Measurements from ENCODE around the gene CDK17. TPM values are rescaled to one million over a fixed set of nuclear protein-coding genes. Genes with fewer than 3 reads are reported as not detected.

CDK17 gene
- total and polyA plus RNA-seq, 2 of the 8 experiments (the other 6 are each of a cell fraction or from before 2014, with no cell fraction given), result 5.8 to 20.0 TPM

GRCh38 chr12:96271469-96272199, 128.6 kb downstream of the CDK17 start:
- POLR2A ChIA-PET (ENCODE audit: partially characterized antibody), result interaction anchor here (1.7 kb wide), 1 partner anchor 16 kb away, joined by 3 read pairs; no protein-coding TSS in a partner anchor

More at GRCh38 chr12:96271469-96272199, 128.6 kb downstream of the CDK17 start:
- TF ChIP-seq RXRA (IDR thresholded peaks at IDR 0.05; ENCODE audit: insufficient read depth, low read depth, low read length) (no peak), GTF2F1 (IDR thresholded peaks at IDR 0.05; ENCODE audit: borderline replicate concordance, low read depth, low read length) (no peak), BACH1 (IDR thresholded peaks at IDR 0.05; ENCODE audit: low read length) (no peak)
- H3K27ac ChIP-seq (ENCODE audit: low read depth, low read length), result no peak overlapping the region
- no peak overlapping the region for H2BK15ac ChIP-seq (ENCODE audit: low read length)
- no peak overlapping the region for H3K4ac ChIP-seq (replicated peaks; ENCODE audit: insufficient read length, low read depth, low read length)
- no peak overlapping the region for H2BK5ac ChIP-seq (ENCODE audit: low read depth, low read length)
- no peak overlapping the region for H3K4me3 ChIP-seq (ENCODE audit: extremely low read depth in 1 of 4, insufficient read depth in 2 of 4, low read depth in 3 of 4, low read length in 4 of 4)
- H3K23me2 ChIP-seq (ENCODE audit: low read depth, low read length), result no peaks in the 10 kb centered on the region; the same call in 1 of the 2 replicates
- H3K23ac ChIP-seq (ENCODE audit: insufficient read length), result no peak overlapping the region
- FAIRE-seq (no peak), DNase-seq (ENCODE audit: low read depth in 1 of 2, low spot score in 2 of 2) (no peak)
- WGBS, 2 experiments (ENCODE audit: extremely low coverage in 1 of 2, insufficient coverage in 1 of 2, insufficient read length in 1 of 2, insufficient replicate concordance in 2 of 2, low coverage in 1 of 2, low lambda C conversion rate in 2 of 2, missing lambda C conversion rate in 1 of 2), result 82% methylated on average over 8 of the region's 8 CpGs; no CpG with 5 or more reads in 1 of the 2 experiments
- H3K4me2 ChIP-seq (ENCODE audit: insufficient read depth in 1 of 2, low read depth in 2 of 2, low read length in 2 of 2), result no peak overlapping the region
- H2BK12ac ChIP-seq (ENCODE audit: low read depth, low read length), result no peak overlapping the region
- H3K9ac ChIP-seq (replicated peaks in 1 of 4; ENCODE audit: extremely low read depth in 1 of 4, low read depth in 3 of 4, low read length in 3 of 4), result no peak overlapping the region
- CTCF ChIA-PET (ENCODE audit: partially characterized antibody), result interaction anchor here (0.8 to 2.5 kb wide), 4 partner anchors 10 to 32 kb away, joined by 3 to 7 read pairs (median 4); no protein-coding TSS in a partner anchor
- no peaks in the 10 kb centered on the region for H3K9me3 ChIP-seq (ENCODE audit: insufficient read depth in 2 of 2, low read depth in 1 of 2, low read length in 1 of 2)
- H2BK20ac ChIP-seq (ENCODE audit: low read length), result no peak overlapping the region
- no peak overlapping the region for H3K18ac ChIP-seq (ENCODE audit: extremely low read depth, low read length)
- no peak overlapping the region for H2BK120ac ChIP-seq (replicated peaks; ENCODE audit: low read depth, low read length)
- H4K5ac ChIP-seq (ENCODE audit: insufficient read length, low read depth, low read length), result no peak overlapping the region
- H3K14ac ChIP-seq (ENCODE audit: insufficient read length), result no peak overlapping the region
- no peaks in the 10 kb centered on the region for H4K20me1 ChIP-seq (replicated peaks in 1 of 2; ENCODE audit: control insufficient read depth in 1 of 2, insufficient read depth in 2 of 2, low read length in 2 of 2)
- no peaks in the 10 kb centered on the region for H3K79me2 ChIP-seq (ENCODE audit: control insufficient read depth in 1 of 2, insufficient read depth in 2 of 2, low read length in 2 of 2)
- no peaks in the 10 kb centered on the region for H3K4me1 ChIP-seq (replicated peaks in 1 of 4; ENCODE audit: control insufficient read depth in 3 of 4, insufficient read depth in 4 of 4, low read length in 3 of 4)
- H3K27me3 ChIP-seq (replicated peaks in 1 of 4; ENCODE audit: control insufficient read depth in 3 of 4, extremely low read depth in 1 of 4, insufficient read depth in 3 of 4, low read length in 3 of 4), result no peaks in the 10 kb centered on the region
- H3K56ac ChIP-seq (replicated peaks; ENCODE audit: insufficient read length, low read depth, low read length), result no peak overlapping the region
- no peaks in the 10 kb centered on the region for H3K79me1 ChIP-seq (ENCODE audit: low read depth, low read length)
- no peak overlapping the region for H4K8ac ChIP-seq (ENCODE audit: extremely low read depth, insufficient read depth, low read length)
- peaks cover 0 to 3% (median 0%) of the 10 kb centered on the region in 4 experiments; a peak in 1 of 8 replicates for H3K36me3 ChIP-seq (ENCODE audit: control insufficient read depth in 2 of 4, insufficient read depth in 4 of 4, low read length in 3 of 4)
- no peak overlapping the region for H2AFZ ChIP-seq (ENCODE audit: low read length)
- no peak overlapping the region for H2AK5ac ChIP-seq (ENCODE audit: low read depth, low read length)
- H4K91ac ChIP-seq (replicated peaks; ENCODE audit: insufficient read length, low read length), result no peak overlapping the region
